Superior temporal gyrus (tissue), 1 donor: ENCODE measurements around the gene SYT7.

ENCODE experiments used
- DNase-seq: peaks from one replicate; pipeline ENCODE4 v3.0.0-alpha.2; 2016; ENCODE audit errors: extremely low spot score

The SYT7 gene

GRCh38 chr11:61498767-61499341, 82.0 kb downstream of the SYT7 start:
- no peak for DNase-seq

DNA sequence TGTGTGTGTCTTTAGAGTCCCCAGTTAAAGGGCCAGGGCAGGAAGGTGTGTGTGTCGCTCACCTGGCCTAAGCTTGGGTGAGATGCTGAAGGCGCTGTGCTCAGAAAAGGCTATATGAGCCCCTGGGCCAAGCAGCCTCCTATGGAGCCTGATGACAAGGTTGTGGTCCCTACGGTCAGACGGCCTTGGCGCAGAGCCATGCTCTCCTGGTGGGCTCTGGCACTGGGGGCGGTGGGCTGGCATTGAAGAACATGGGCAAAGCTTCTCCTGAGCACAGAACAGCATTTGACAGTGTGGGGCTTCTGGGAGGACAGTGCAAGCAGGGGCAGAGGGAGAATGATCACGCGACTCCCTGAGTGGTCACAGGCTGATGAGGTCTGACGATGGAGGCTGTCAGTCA, 83.0 kb downstream of the SYT7 start:
- DNase-seq = no peak

- no peak for DNase-seq
Observed at GRCh38 chr11:61497473-61497872, 83.4 kb downstream of the SYT7 start.

GRCh38 chr11:61496602-61497400, 84.1 kb downstream of the SYT7 start:
- no peak for DNase-seq

DNA sequence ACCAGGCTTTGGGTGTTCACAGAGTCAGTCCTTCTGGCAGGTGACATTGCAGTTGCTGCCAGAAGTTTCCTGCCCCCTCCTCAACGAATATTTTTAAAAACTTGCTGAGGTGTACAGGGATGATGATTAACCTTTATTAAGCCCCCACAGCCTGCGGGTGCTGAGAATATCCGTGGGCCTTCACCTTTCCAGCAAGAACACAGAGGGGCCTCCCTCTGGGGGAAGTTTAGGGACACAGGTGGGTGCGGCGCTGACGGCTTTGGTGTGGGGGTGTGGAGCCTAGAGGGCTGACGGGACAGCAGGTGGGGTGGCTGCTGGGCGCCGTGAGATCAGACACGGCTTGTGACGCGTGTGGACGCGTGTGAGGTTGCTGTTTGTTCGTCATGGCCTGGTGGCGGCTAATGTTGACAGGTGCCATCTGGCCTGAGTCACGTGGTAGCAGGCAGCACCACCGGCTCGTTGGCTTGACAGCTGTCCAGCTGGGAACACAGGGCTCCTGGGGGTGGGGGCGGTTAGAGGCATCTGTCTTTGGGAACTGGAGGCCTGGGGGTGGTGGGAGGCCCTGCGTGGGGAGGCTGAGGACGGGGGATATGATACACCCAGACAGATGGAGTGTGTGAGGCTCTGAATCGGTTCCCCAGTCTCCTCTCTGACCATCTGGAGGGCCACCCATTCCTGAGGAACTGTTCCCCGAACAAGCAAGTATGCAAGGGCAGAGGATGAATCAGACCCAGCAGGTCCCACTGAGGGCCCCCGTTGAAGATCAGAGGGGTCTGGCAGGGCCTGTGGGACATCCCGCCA, 84.9 kb downstream of the SYT7 start:
- no peak for DNase-seq

DNA sequence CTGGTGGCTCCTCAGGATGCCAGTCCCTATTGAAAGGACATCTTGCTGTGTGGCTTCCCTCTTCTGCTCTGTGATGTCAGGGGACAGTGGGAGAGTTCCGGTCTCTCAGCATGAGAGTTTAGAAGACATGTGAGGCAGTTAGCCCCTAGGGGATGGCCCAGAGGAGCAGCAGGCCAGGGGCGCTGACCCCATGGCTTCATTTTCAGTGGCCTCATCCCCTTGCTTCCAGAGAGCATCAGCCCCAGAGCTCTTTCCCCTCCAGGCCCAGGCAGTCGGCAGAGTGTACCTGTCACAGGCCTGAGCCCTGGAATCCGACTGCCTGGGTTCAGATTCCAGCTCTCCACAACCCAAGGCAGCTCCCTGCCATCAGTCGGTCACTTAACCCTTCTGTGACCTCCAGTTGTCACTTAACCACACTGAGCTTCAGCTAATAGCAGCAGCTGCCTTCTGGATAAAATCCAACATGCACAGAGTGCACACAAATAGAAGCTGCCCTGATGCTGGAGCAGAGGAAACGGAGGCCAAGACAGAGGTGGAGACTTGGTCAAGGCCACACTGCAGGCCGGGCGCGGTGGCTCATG, 86.4 kb downstream of the SYT7 start:
- no peak for DNase-seq

- no peak for DNase-seq
Observed at GRCh38 chr11:61491736-61492395, 89.0 kb downstream of the SYT7 start.

DNA sequence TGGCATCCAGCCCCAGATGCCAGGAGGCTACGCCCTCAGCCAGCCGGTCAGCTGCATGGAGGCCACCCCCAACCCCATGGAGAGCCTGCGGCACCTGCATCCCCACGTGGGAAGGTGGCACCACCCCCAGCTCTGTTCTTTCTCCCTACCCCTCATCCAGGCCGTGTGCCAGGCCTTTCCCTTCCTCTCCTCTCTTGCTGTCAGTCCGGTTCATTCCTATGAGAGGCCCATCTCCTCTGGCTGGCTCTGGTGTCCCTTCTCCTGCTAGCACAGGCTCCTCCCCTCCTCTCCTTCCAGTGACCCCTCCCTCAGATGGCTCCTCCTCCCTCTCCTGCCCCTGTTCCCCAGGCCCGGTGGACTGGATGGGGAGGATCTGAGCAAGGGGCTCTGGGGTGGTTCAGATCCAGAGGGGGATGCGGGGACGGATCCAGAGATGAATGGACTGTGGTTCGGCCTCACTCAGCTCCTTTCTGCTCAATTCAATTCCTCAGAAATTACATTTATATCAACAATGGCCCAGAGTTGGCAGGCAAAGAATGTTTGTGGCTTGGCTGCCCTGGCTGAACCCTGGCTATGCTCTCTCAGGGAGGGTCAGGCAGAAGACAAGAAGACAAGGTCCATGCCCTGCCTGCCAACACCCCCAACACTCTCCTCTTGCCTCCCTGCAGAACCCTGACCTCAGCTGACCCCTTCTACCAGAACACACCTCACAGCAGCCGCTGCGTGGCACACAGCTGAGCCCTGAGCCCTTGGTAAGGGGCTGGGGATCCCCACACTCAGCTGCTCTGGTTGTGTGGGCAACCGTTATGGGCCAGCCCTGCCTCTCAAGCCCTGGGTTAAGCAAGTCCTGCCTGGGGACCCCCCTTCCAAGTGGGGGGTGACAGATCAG, 90.8 kb downstream of the SYT7 start:
- no peak for DNase-seq

GRCh38 chr11:61488651-61489291, 92.1 kb downstream of the SYT7 start:
- DNase-seq = no peak

GRCh38 chr11:61487342-61488025, 93.4 kb downstream of the SYT7 start:
- DNase-seq = no peak

GRCh38 chr11:61486779-61487178, 94.1 kb downstream of the SYT7 start:
- DNase-seq = no peak

- no peak for DNase-seq
Observed at GRCh38 chr11:61486011-61486620, 94.8 kb downstream of the SYT7 start.

DNA sequence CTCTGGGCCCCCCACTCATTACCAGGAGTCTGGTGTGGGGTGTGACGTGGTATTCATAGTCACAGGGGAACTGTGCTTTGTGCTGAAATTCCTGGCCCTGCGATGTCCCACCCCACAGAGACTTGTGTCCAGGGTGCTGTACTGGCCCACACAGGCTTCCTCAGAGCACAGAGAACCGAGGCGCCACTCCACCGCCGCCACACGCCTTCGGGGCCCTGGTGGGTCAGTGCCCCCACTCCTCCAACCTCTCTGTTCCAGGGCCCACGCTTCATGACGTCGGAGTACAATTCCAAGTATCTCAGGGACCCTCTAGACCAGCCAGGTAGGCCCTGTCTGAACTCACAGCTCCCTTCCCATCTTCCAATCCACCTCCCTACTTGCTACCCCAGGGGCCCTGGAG, 95.8 kb downstream of the SYT7 start:
- no peak for DNase-seq

- no peak for DNase-seq
Observed at GRCh38 chr11:61484541-61484940, 96.3 kb downstream of the SYT7 start.

DNA sequence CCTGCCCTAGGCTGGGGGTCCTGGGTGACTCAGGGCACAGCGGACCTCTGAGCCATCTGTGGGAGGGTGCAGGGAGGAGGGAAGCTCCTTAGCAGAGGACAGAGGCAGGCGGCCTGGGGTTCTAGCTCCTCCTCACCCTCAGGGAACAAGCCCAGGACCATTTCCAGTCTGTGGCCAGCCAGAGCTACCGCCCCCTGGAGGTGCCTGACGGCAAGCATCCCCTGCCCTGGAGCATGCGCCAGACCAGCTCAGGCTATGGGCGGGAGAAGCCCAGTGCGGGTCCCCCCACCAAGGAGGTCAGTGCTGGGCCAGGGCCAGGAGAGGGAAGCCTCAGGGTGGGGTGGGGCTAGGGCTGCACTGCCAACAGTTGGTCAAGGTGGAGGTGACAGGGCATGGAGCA, 98.4 kb downstream of the SYT7 start:
- no peak for DNase-seq

- DNase-seq = no peak
Observed at GRCh38 chr11:61481806-61482205, 99.1 kb downstream of the SYT7 start.

- peak; percentile 13 for DNase-seq
Observed at GRCh38 chr11:61480994-61481335, 99.9 kb downstream of the SYT7 start.

GRCh38 chr11:61480261-61480993, 100.4 kb downstream of the SYT7 start:
- DNase-seq = peak; percentile 30
